Mesendoderm (in vitro differentiated cells): ENCODE results near the gene PLA2G2E.
A peak's percentile ranks its signal among the peaks of the same experiment; 100 is the strongest.

Experiments used
- DNase-seq: peaks from one replicate; pipeline ENCODE4 v3.0.0; 2013
- H2AK5ac ChIP-seq: 2 replicates; pipeline ENCODE4 v1.6.1; 2013; ENCODE audit warnings: low read length, inconsistent platforms
- H2BK120ac ChIP-seq: 2 replicates; pipeline ENCODE4 v1.6.1; 2013; ENCODE audit warnings: low read depth, mild to moderate bottlenecking, low read length, moderate library complexity, mixed read lengths
- H2BK15ac ChIP-seq: replicated peaks from 2 replicates; pipeline ENCODE4 v1.6.1; 2013; ENCODE audit warnings: low read depth, mild to moderate bottlenecking, moderate library complexity
- H2BK5ac ChIP-seq: 2 replicates; pipeline ENCODE4 v1.6.1; 2013; ENCODE audit warnings: low read length, inconsistent platforms
- H3K18ac ChIP-seq: 2 replicates; pipeline ENCODE4 v1.6.1; 2013; ENCODE audit warnings: mild to moderate bottlenecking, low read length, mixed read lengths
- H3K23ac ChIP-seq: one replicate; pipeline ENCODE4 v1.6.1; 2013; ENCODE audit warnings: low read length
- H3K27ac ChIP-seq: 2 replicates; pipeline ENCODE4 v1.5.1; 2013; ENCODE audit warnings: low read depth, mild to moderate bottlenecking, inconsistent platforms, low read length, moderate library complexity
- H3K27me3 ChIP-seq: 2 replicates; pipeline ENCODE4 v1.6.1; 2013; ENCODE audit warnings: low read length, control low read depth, mild to moderate bottlenecking, inconsistent platforms; ENCODE audit not compliant: insufficient read depth, poor library complexity
- H3K36me3 ChIP-seq: 2 replicates; pipeline ENCODE4 v1.6.1; 2013; ENCODE audit warnings: low read length, inconsistent platforms; ENCODE audit not compliant: control insufficient read depth, insufficient read depth
- H3K4ac ChIP-seq: one replicate; pipeline ENCODE4 v1.6.1; 2013; ENCODE audit warnings: low read depth, mild to moderate bottlenecking, low read length, moderate library complexity
- H3K4me1 ChIP-seq: 2 replicates; pipeline ENCODE4 v1.6.1; 2013; ENCODE audit warnings: low read depth, low read length, inconsistent platforms; ENCODE audit not compliant: control insufficient read depth
- H3K4me2 ChIP-seq: 2 replicates; pipeline ENCODE4 v1.6.1; 2013; ENCODE audit warnings: low read length
- H3K4me3 ChIP-seq: 2 replicates; pipeline ENCODE4 v1.5.1; 2013; ENCODE audit warnings: mild to moderate bottlenecking, low read length
- H3K56ac ChIP-seq: one replicate; pipeline ENCODE4 v1.6.1; 2013; ENCODE audit warnings: low read length
- H3K79me1 ChIP-seq: 2 replicates; pipeline ENCODE4 v1.6.1; 2013; ENCODE audit warnings: low read length, inconsistent platforms
- H3K79me2 ChIP-seq: 2 replicates; pipeline ENCODE4 v1.6.1; 2013; ENCODE audit warnings: mild to moderate bottlenecking, low read length; ENCODE audit not compliant: control insufficient read depth, insufficient read depth
- H3K9ac ChIP-seq: 2 replicates; pipeline ENCODE4 v1.6.1; 2013; ENCODE audit warnings: low read length, inconsistent platforms
- H4K5ac ChIP-seq: one replicate; pipeline ENCODE4 v1.6.1; 2013; ENCODE audit warnings: low read length
- H4K8ac ChIP-seq: one replicate; pipeline ENCODE4 v1.6.1; 2013; ENCODE audit warnings: low read depth, mild to moderate bottlenecking, control low read depth, low read length, moderate library complexity
- WGBS: extraction: QIAGEN DNeasy Blood & Tissue Kit; methylation state at CpG from one replicate; pipeline ENCODE4 v1.1.7; 2013; ENCODE audit warnings: low lambda C conversion rate, missing lambda C conversion rate; ENCODE audit not compliant: insufficient coverage; ENCODE audit errors: extremely low coverage; 5-methylcytosine and 5-hydroxymethylcytosine counted together

The PLA2G2E gene

DNA sequence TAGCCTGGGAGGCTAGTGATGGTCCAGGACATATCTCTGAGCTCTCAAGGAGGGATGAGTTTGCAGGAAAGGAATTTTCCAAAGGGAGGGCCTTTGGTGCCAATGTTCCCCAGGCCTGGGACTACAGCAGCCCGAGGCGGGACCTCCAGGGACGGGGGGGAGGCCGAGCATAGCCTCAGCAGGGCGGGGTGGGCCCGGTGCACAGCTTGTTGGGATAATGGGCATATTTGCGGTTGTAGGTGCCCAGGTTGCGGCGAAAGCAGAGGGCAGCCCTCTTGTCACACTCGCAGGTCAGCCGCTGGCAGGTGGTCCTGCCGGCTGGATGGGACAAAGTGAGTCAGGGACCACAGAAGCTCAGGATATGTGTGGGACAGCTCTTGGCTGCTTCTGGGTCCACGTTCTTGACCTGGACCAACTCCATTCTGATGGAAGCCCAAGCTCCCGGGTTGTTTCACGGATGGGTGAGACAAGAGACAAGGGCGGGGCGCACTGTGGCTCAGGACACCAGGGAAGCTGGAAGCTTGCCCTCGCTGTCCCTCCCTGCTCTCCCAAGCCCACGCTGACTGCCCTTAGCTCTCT lies 3.2 kb downstream of the PLA2G2E start:
- no peak overlapping the region for H3K56ac ChIP-seq
- no peak overlapping the region for H2BK5ac ChIP-seq
- no peaks in the 10 kb centered on the region for H3K36me3 ChIP-seq
- H3K79me1 ChIP-seq = no peaks in the 10 kb centered on the region
- H3K27me3 ChIP-seq = no peaks in the 10 kb centered on the region
- no peak overlapping the region for H3K4me2 ChIP-seq
- DNase-seq = no peak
- H3K18ac ChIP-seq = no peak overlapping the region
- no peak overlapping the region for H3K23ac ChIP-seq
- no peak overlapping the region for H3K9ac ChIP-seq
- H2BK120ac ChIP-seq = no peak overlapping the region
- H3K79me2 ChIP-seq = no peaks in the 10 kb centered on the region
- no peaks in the 10 kb centered on the region for H3K4me1 ChIP-seq
- H3K27ac ChIP-seq = no peak overlapping the region
- H2BK15ac ChIP-seq = no peak overlapping the region
- no peak overlapping the region for H3K4ac ChIP-seq
- WGBS = no CpG with 5 or more reads among the region's 19 CpGs
- H4K5ac ChIP-seq = no peak overlapping the region
- H3K4me3 ChIP-seq = no peak overlapping the region
- no peak overlapping the region for H2AK5ac ChIP-seq
- no peak overlapping the region for H4K8ac ChIP-seq

DNA sequence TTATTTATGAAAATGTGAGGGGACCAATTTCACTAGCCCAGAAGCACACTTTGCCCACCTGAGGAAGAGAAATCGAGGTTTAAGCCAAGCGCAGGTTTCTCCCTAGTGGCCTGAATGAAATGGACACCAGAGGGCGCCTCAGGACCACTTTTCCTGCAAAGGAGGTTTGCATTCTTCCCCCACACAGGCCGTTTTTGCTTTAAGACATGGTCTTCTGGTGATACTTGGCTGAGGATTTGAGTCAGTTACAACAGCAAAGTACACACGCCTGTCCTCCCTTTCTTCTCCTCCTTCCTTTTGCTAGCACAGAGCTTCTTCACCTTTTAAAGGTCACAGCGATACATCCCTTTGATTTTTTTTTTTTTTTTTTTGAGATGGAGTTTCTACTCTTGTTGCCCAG lies 5.4 kb downstream of the PLA2G2E start:
- H3K23ac ChIP-seq = no peak overlapping the region

DNA sequence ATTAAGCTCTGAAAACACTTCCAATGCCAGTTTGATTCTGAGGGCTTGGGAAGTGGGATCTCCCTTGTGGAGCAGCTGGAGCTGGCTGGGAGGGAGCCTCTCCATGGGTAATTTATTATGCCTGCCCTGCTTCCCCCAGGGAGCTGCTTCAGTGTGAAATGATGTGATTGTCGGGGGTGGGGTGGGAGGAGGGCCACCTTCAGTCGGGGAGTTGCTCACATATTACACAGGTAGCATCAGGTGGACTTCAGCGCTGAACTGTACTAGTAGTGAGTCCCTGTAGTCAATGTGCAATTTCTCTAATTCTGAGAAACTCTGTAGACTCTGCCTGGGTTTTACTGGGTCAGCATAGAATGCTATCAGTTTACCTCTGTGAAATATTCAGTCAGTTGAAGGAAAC lies 12.8 kb downstream of the PLA2G2E start:
- peak; percentile 13 for DNase-seq
- Histone ChIP-seq H2BK15ac (no peak overlapping the region), H3K27me3 (no peaks in the 10 kb centered on the region), H3K4me1 (peaks cover 3% of the 10 kb centered on the region), H2AK5ac (no peak overlapping the region), H3K4me3 (no peak overlapping the region), H3K56ac (no peak overlapping the region), H4K8ac (no peak overlapping the region), H2BK5ac (no peak overlapping the region), H3K4ac (no peak overlapping the region), H3K79me1 (peaks cover 1% of the 10 kb centered on the region), H3K79me2 (no peaks in the 10 kb centered on the region), H4K5ac (no peak overlapping the region), H3K27ac (no peak overlapping the region), H3K18ac (no peak overlapping the region), H3K36me3 (peaks cover 5% of the 10 kb centered on the region), H3K23ac (no peak overlapping the region), H3K9ac (no peak overlapping the region), H2BK120ac (no peak overlapping the region), H3K4me2 (no peak overlapping the region)
- WGBS = no CpG with 5 or more reads among the region's 3 CpGs

More for the DNA sequence above, 5.4 kb downstream of the PLA2G2E start:
- no peaks in the 10 kb centered on the region for H3K79me2 ChIP-seq
- WGBS = no CpG with 5 or more reads among the region's 6 CpGs
- H3K4me3 ChIP-seq = no peak overlapping the region
- H3K56ac ChIP-seq = no peak overlapping the region
- H2BK5ac ChIP-seq = no peak overlapping the region
- no peak overlapping the region for H3K4me2 ChIP-seq
- no peak overlapping the region for H2AK5ac ChIP-seq
- H3K36me3 ChIP-seq = peaks cover 1% of the 10 kb centered on the region
- H3K4ac ChIP-seq = no peak overlapping the region
- H2BK120ac ChIP-seq = no peak overlapping the region
- H3K18ac ChIP-seq = no peak overlapping the region
- H4K8ac ChIP-seq = no peak overlapping the region
- no peak overlapping the region for H3K27ac ChIP-seq
- H3K79me1 ChIP-seq = no peaks in the 10 kb centered on the region
- H3K9ac ChIP-seq = no peak overlapping the region
- H3K4me1 ChIP-seq = no peaks in the 10 kb centered on the region
- peak; percentile 84 for DNase-seq
- no peak overlapping the region for H4K5ac ChIP-seq
- H3K27me3 ChIP-seq = no peaks in the 10 kb centered on the region
- H2BK15ac ChIP-seq = no peak overlapping the region

DNA sequence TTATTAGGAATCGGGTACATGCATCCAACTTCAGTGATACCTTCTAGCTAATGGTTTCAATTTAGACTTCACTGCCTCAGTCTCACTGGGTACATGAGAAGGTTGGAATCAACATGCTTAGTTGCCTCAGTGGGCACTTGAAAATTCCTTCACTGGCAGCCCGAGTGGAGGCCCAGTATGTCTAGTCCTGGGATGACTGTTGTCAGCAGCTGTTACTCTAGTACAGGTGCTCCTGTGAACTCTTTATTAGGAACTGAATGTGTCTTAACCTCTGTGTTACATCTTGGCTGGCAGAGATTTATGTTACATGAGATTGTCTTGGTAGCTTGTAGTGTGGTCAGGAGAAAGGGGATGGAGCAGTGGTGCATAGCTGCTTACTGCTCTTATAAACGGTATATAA lies 13.4 kb downstream of the PLA2G2E start:
- Histone ChIP-seq H3K36me3 (peaks cover 5% of the 10 kb centered on the region), H3K18ac (no peak overlapping the region), H2BK15ac (no peak overlapping the region), H3K79me1 (peaks cover 1% of the 10 kb centered on the region), H3K23ac (no peak overlapping the region), H3K27me3 (no peaks in the 10 kb centered on the region), H4K5ac (no peak overlapping the region), H3K27ac (no peak overlapping the region), H2AK5ac (no peak overlapping the region), H2BK120ac (no peak overlapping the region), H3K4me2 (no peak overlapping the region), H3K4ac (no peak overlapping the region), H3K4me1 (peaks cover 3% of the 10 kb centered on the region), H3K56ac (no peak overlapping the region), H4K8ac (no peak overlapping the region), H3K9ac (no peak overlapping the region), H2BK5ac (no peak overlapping the region), H3K79me2 (no peaks in the 10 kb centered on the region), H3K4me3 (no peak overlapping the region)
- WGBS = 100% methylated on average over 1 of the region's 3 CpGs
- no peak for DNase-seq

DNA sequence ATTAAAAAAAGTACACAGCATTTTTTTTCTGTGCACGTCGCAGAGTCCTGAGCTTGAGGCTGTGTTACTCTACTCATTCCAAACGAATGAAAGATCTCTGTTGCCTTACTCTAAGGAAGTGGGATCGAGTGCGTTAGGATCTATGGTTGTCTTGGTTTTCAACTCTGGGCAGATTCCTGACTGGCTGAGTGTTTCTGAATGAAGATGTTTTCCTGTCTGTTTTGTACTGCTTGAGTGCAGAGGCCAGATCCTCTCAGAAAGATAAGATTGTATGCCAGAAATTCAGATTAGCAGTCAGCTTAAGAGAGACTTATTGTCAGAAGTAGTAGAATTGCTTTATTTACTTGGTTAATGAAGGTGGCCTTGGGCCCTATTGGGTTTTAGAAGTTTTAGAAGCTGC lies 14.0 kb downstream of the PLA2G2E start:
- Histone ChIP-seq H3K4me3 (no peak overlapping the region), H2AK5ac (no peak overlapping the region), H3K27ac (no peak overlapping the region), H2BK120ac (no peak overlapping the region), H2BK5ac (no peak overlapping the region), H3K36me3 (peaks cover 3% of the 10 kb centered on the region), H3K4me2 (no peak overlapping the region), H3K18ac (no peak overlapping the region), H3K27me3 (no peaks in the 10 kb centered on the region), H4K5ac (no peak overlapping the region), H3K23ac (no peak overlapping the region), H2BK15ac (no peak overlapping the region), H3K9ac (no peak overlapping the region), H3K4me1 (peaks cover 3% of the 10 kb centered on the region), H3K79me1 (peaks cover 1% of the 10 kb centered on the region), H3K79me2 (no peaks in the 10 kb centered on the region), H3K56ac (no peak overlapping the region), H4K8ac (no peak overlapping the region), H3K4ac (no peak overlapping the region)
- WGBS = no CpG with 5 or more reads among the region's 5 CpGs
- DNase-seq = peak; percentile 26

DNA sequence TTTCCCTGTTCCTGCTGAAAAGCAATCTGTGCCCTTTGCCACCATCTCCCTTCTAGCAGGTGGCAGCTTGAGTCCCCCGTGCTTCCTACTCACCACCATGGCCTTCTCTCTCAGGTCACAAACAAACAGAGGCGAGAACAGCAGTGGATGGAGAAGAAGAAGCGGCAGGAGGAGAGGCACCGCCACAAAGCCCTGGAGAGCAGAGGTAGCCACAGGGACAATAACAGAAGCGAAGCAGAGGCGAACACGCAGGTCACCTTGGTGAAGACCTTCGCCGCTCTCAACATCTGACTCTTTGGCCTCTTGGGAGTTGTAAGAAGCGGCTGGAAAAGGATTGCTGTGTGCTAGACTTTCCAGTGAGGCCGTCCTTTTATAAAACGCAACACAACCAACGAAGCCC lies 16.0 kb downstream of the PLA2G2E start:
- no peak overlapping the region for H3K4me2 ChIP-seq
- no peaks in the 10 kb centered on the region for H3K27me3 ChIP-seq
- no peak overlapping the region for H2AK5ac ChIP-seq
- H3K9ac ChIP-seq = no peak overlapping the region
- no peak overlapping the region for H3K27ac ChIP-seq
- H3K4me1 ChIP-seq = peaks cover 3% of the 10 kb centered on the region
- H3K36me3 ChIP-seq = peaks cover 3% of the 10 kb centered on the region
- H3K79me1 ChIP-seq = peaks cover 1% of the 10 kb centered on the region
- H3K56ac ChIP-seq = no peak overlapping the region
- no peak overlapping the region for H2BK5ac ChIP-seq
- no peak overlapping the region for H2BK120ac ChIP-seq
- no peak overlapping the region for H3K18ac ChIP-seq
- H4K5ac ChIP-seq = no peak overlapping the region
- no peaks in the 10 kb centered on the region for H3K79me2 ChIP-seq
- no peak overlapping the region for H4K8ac ChIP-seq
- no CpG with 5 or more reads among the region's 13 CpGs for WGBS
- H2BK15ac ChIP-seq = no peak overlapping the region
- no peak overlapping the region for H3K4me3 ChIP-seq
- no peak overlapping the region for H3K23ac ChIP-seq
- no peak for DNase-seq
- H3K4ac ChIP-seq = no peak overlapping the region
